HEK293 (cell line): ENCODE results near the gene TSPAN14.

Experiments used
- CTCF ChIA-PET: fragments of 350-600 bp; formaldehyde crosslinking; extraction: SDS; loops from one replicate; lab custom pipeline; 2021; ENCODE audit warnings: antibody characterized with exemption; lab: Yijun Ruan, JAX
- POLR2A ChIA-PET: fragments of 300-600 bp; formaldehyde crosslinking; extraction: SDS; loops from one replicate; lab custom pipeline; 2020; ENCODE audit warnings: antibody characterized with exemption, inconsistent platforms; lab: Yijun Ruan, JAX
- H3K27ac ChIP-seq: fragments of 200-500 bp; sonication (Bioruptor generic); 2 replicates; pipeline ENCODE4 v1.5.1; 2014; ENCODE audit warnings: low read depth, low read length, control low read depth, inconsistent platforms; ENCODE audit errors: extremely low read depth
- H3K36me3 ChIP-seq, 2 experiments: fragments of 200-500 bp in 1 of 2; sonication (Bioruptor generic) in 1 of 2; 1 replicate in 1 of 2; 2 replicates in 1 of 2; pipeline ENCODE4 v1.5.1; 2014 to 2017; ENCODE audit warnings: inconsistent platforms in 2 of 2, low read length in 2 of 2; ENCODE audit not compliant: control insufficient read depth in 2 of 2, insufficient read depth in 1 of 2
- H3K4me1 ChIP-seq: fragments of 200-500 bp; sonication (Bioruptor generic); 2 replicates; pipeline ENCODE4 v1.5.1; 2014; ENCODE audit warnings: mild to moderate bottlenecking, low read length, inconsistent platforms; ENCODE audit not compliant: control insufficient read depth, insufficient read depth
- H3K4me3 ChIP-seq: 2 replicates; pipeline ENCODE4 v1.5.1; 2011; ENCODE audit warnings: low read depth, mild to moderate bottlenecking, control low read depth, low read length, moderate library complexity
- H3K9me3 ChIP-seq: fragments of 200-500 bp; sonication (Bioruptor generic); 2 replicates; pipeline ENCODE4 v1.5.1; 2014; ENCODE audit warnings: low read depth, low read length, inconsistent platforms; ENCODE audit not compliant: control insufficient read depth, insufficient read depth
- ELK4 ChIP-seq: IDR thresholded peaks from 2 replicates; pipeline ENCODE4 v1.6.1; 2011; ENCODE audit warnings: mild to moderate bottlenecking, low read depth, low read length, borderline replicate concordance
- PRDM1 ChIP-seq: fragments of 450-650 bp; formaldehyde crosslinking; IDR thresholded peaks from 2 replicates; pipeline ENCODE4; 2016; ENCODE audit warnings: missing biosample characterization, missing genetic modification characterization
- PRDM2 ChIP-seq: fragments of 450-650 bp; formaldehyde crosslinking; IDR thresholded peaks from 2 replicates; pipeline ENCODE4 v1.5.1; 2016; ENCODE audit warnings: missing biosample characterization, missing genetic modification characterization, borderline replicate concordance
- TSHZ1 ChIP-seq: fragments of 450-650 bp; formaldehyde crosslinking; IDR thresholded peaks from 2 replicates; pipeline ENCODE4 v1.5.1; 2016; ENCODE audit warnings: missing biosample characterization, missing genetic modification characterization, borderline replicate concordance
- ZFP41 ChIP-seq: fragments of 450-650 bp; formaldehyde crosslinking; IDR thresholded peaks from 2 replicates; pipeline ENCODE4 v1.5.1; 2016; ENCODE audit warnings: missing biosample characterization, missing genetic modification characterization, borderline replicate concordance
- ZNF133 ChIP-seq: fragments of 450-650 bp; formaldehyde crosslinking; IDR thresholded peaks from 2 replicates; pipeline ENCODE4 v1.5.1; 2016; ENCODE audit warnings: missing biosample characterization, missing genetic modification characterization
- ZNF184 ChIP-seq: fragments of 450-650 bp; IDR thresholded peaks from 2 replicates; pipeline ENCODE4 v1.5.1; 2018; ENCODE audit warnings: missing biosample characterization, mild to moderate bottlenecking, missing genetic modification characterization
- ZNF19 ChIP-seq: fragments of 450-650 bp; formaldehyde crosslinking; IDR thresholded peaks from 2 replicates; pipeline ENCODE4; 2016; ENCODE audit warnings: missing biosample characterization, missing genetic modification characterization, low read depth
- ZNF324 ChIP-seq: fragments of 450-650 bp; formaldehyde crosslinking; IDR thresholded peaks from 2 replicates; pipeline ENCODE4 v1.5.1; 2016; ENCODE audit warnings: missing biosample characterization, missing genetic modification characterization
- ZNF366 ChIP-seq: fragments of 450-650 bp; formaldehyde crosslinking; conservative IDR thresholded peaks from 2 replicates; pipeline ENCODE4 v1.5.1; 2016; ENCODE audit warnings: missing biosample characterization, missing genetic modification characterization
- ZNF398 ChIP-seq: fragments of 450-650 bp; formaldehyde crosslinking; IDR thresholded peaks from 2 replicates; pipeline ENCODE4 v1.5.1; 2017; ENCODE audit warnings: missing biosample characterization, missing genetic modification characterization
- ZNF639 ChIP-seq: fragments of 450-650 bp; formaldehyde crosslinking; IDR thresholded peaks from 2 replicates; pipeline ENCODE4 v1.5.1; 2016; ENCODE audit warnings: missing biosample characterization, missing genetic modification characterization

The TSPAN14 gene

GRCh38 chr10:80444646-80445319 lies 9.3 kb upstream of the TSPAN14 start (continued):
- no peak for TF ChIP-seq ZNF639 (tag by site-specific recombination)
- no peak for TF ChIP-seq PRDM2 (tag by site-specific recombination)
- TF ChIP-seq ZNF184 (tag by site-specific recombination) = no peak
- TF ChIP-seq ZFP41 (tag by site-specific recombination) = no peak
- TF ChIP-seq ZNF324 (tag by site-specific recombination) = 0 out of 2 replicates have a peak, but pooled peaks have one; percentile 37
- TF ChIP-seq ZNF133 = no peak
- TF ChIP-seq ELK4 = no peak
- TF ChIP-seq, all 188 proteins: peak for 18

GRCh38 chr10:80447436-80448190 lies 6.5 kb upstream of the TSPAN14 start:
- Histone ChIP-seq H3K27ac (no peak overlapping the region), H3K4me3 (no peak overlapping the region), H3K36me3 (no peaks in the 10 kb centered on the region), H3K4me1 (no peaks in the 10 kb centered on the region), H3K9me3 (no peaks in the 10 kb centered on the region)
- ChIA-PET CTCF (interaction anchor here (1.5 to 5.5 kb wide), 3 partner anchors 57 to 253 kb away, joined by 5 to 45 read pairs (median 8); no protein-coding TSS in a partner anchor), POLR2A (interaction anchor here (0.7 kb wide), 2 partner anchors 54 to 68 kb away, joined by 3 to 6 read pairs; no protein-coding TSS in a partner anchor)
- TF ChIP-seq ZNF19 (tag by site-specific recombination) (no peak), ZNF366 (0 out of 2 replicates have a peak, but pooled peaks have one; percentile 26), PRDM1 (tag by site-specific recombination) (peak; percentile 73)

GRCh38 chr10:80448209-80448942 lies 5.7 kb upstream of the TSPAN14 start:
- CTCF ChIA-PET = interaction anchor here (1.5 to 5.5 kb wide), 3 partner anchors 56 to 252 kb away, joined by 5 to 45 read pairs (median 8); no protein-coding TSS in a partner anchor
- no peak overlapping the region for H3K27ac ChIP-seq
- POLR2A ChIA-PET = interaction anchor here (0.7 kb wide), 2 partner anchors 53 to 67 kb away, joined by 3 to 6 read pairs; no protein-coding TSS in a partner anchor
- no peak for TF ChIP-seq TSHZ1 (tag by site-specific recombination)
- TF ChIP-seq ZNF398 (tag by site-specific recombination) = no peak

More at GRCh38 chr10:80448209-80448942, 5.7 kb upstream of the TSPAN14 start:
- H3K4me1 ChIP-seq = no peaks in the 10 kb centered on the region; the same call in 1 of the 2 replicates
- no peaks in the 10 kb centered on the region for H3K36me3 ChIP-seq
- H3K9me3 ChIP-seq = no peaks in the 10 kb centered on the region
- no peak overlapping the region for H3K4me3 ChIP-seq
